ENCODE data around the gene CRYL1.

Gene CRYL1

GRCh38 chr13:20546556-20546955 lies 20.9 kb upstream of the CRYL1 start:
- Histone ChIP-seq H3K9ac (ENCODE audit: low read length) (no peak overlapping the region), H3K4me2 (ENCODE audit: low read depth, low read length, poor library complexity, severe bottlenecking) (no peak overlapping the region), H3K27ac (ENCODE audit: low read depth, low read length) (no peak overlapping the region), H4K20me1 (ENCODE audit: low read depth, low read length) (no peaks in the 10 kb centered on the region), H3K36me3 (ENCODE audit: low read length) (no peaks in the 10 kb centered on the region), H3K9me2 (replicated peaks; ENCODE audit: insufficient read depth, low read length) (no peaks in the 10 kb centered on the region), H3K79me2 (ENCODE audit: insufficient read depth, low read length) (no peaks in the 10 kb centered on the region), H3K27me3 (ENCODE audit: low read length) (no peaks in the 10 kb centered on the region), H3K9me3 (ENCODE audit: insufficient read depth, low read length) (no peaks in the 10 kb centered on the region), H3F3A (ENCODE audit: insufficient read depth) (no peaks in the 10 kb centered on the region), H2AFZ (ENCODE audit: low read depth, low read length, severe bottlenecking) (no peak overlapping the region), H3K4me3 (ENCODE audit: insufficient read depth, low read length, poor library complexity, severe bottlenecking) (no peak overlapping the region)
- TF ChIP-seq CTCF (IDR thresholded peaks at IDR 0.05; ENCODE audit: insufficient read depth, low read length, poor library complexity, severe bottlenecking) (no peak), EZH2phosphoT487 (conservative IDR thresholded peaks at IDR 0.05; ENCODE audit: low read length) (no peak)

- Histone ChIP-seq H3K79me2 (ENCODE audit: insufficient read depth, low read length) (no peaks in the 10 kb centered on the region), H3F3A (ENCODE audit: insufficient read depth) (no peaks in the 10 kb centered on the region), H3K9me3 (ENCODE audit: insufficient read depth, low read length) (no peaks in the 10 kb centered on the region), H3K27me3 (ENCODE audit: low read length) (no peaks in the 10 kb centered on the region), H3K4me2 (ENCODE audit: low read depth, low read length, poor library complexity, severe bottlenecking) (peak overlapping the region; percentile 7), H3K9ac (ENCODE audit: low read length) (no peak overlapping the region), H4K20me1 (ENCODE audit: low read depth, low read length) (no peaks in the 10 kb centered on the region), H2AFZ (ENCODE audit: low read depth, low read length, severe bottlenecking) (peak overlapping the region; percentile 23), H3K4me3 (ENCODE audit: insufficient read depth, low read length, poor library complexity, severe bottlenecking) (no peak overlapping the region), H3K36me3 (ENCODE audit: low read length) (no peaks in the 10 kb centered on the region), H3K9me2 (replicated peaks; ENCODE audit: insufficient read depth, low read length) (no peaks in the 10 kb centered on the region), H3K27ac (ENCODE audit: low read depth, low read length) (no peak overlapping the region)
- TF ChIP-seq EZH2phosphoT487 (conservative IDR thresholded peaks at IDR 0.05; ENCODE audit: low read length) (no peak), CTCF (IDR thresholded peaks at IDR 0.05; ENCODE audit: insufficient read depth, low read length, poor library complexity, severe bottlenecking) (no peak)
Measured at GRCh38 chr13:20544201-20544923, 18.7 kb upstream of the CRYL1 start.

- Histone ChIP-seq H4K20me1 (ENCODE audit: low read depth, low read length) (no peaks in the 10 kb centered on the region), H3K79me2 (ENCODE audit: insufficient read depth, low read length) (no peaks in the 10 kb centered on the region), H3K36me3 (ENCODE audit: low read length) (peaks cover 6% of the 10 kb centered on the region; the same call in 1 of the 2 replicates), H3K4me3 (ENCODE audit: insufficient read depth, low read length, poor library complexity, severe bottlenecking) (no peak overlapping the region), H3K9ac (ENCODE audit: low read length) (no peak overlapping the region), H2AFZ (ENCODE audit: low read depth, low read length, severe bottlenecking) (no peak overlapping the region), H3K9me2 (replicated peaks; ENCODE audit: insufficient read depth, low read length) (no peaks in the 10 kb centered on the region), H3K27me3 (ENCODE audit: low read length) (no peaks in the 10 kb centered on the region), H3F3A (ENCODE audit: insufficient read depth) (no peaks in the 10 kb centered on the region), H3K4me2 (ENCODE audit: low read depth, low read length, poor library complexity, severe bottlenecking) (no peak overlapping the region), H3K27ac (ENCODE audit: low read depth, low read length) (no peak overlapping the region), H3K9me3 (ENCODE audit: insufficient read depth, low read length) (0 out of 2 replicates have a peak, but pooled peaks cover 3% of the 10 kb centered on the region)
- TF ChIP-seq EZH2phosphoT487 (conservative IDR thresholded peaks at IDR 0.05; ENCODE audit: low read length) (no peak), CTCF (IDR thresholded peaks at IDR 0.05; ENCODE audit: insufficient read depth, low read length, poor library complexity, severe bottlenecking) (no peak)
Measured at GRCh38 chr13:20536992-20537391, 11.3 kb upstream of the CRYL1 start.

Measured in SU-DHL-6 (cell line).